ENCODE results near the gene GLCCI1. TPM values are rescaled to one million over a fixed set of nuclear protein-coding genes. Genes with fewer than 3 reads are reported as not detected.
A peak's percentile ranks its signal among the peaks of the same experiment; 100 is the strongest.
"Not testable (repeated sequence)": the region's sequence is repeated elsewhere in the genome, so short reads cannot be mapped to it uniquely, and the experiment has no call there.

The GLCCI1 gene
- total RNA-seq, 1 experiment from 2014 or later = 4.1 TPM

DNA sequence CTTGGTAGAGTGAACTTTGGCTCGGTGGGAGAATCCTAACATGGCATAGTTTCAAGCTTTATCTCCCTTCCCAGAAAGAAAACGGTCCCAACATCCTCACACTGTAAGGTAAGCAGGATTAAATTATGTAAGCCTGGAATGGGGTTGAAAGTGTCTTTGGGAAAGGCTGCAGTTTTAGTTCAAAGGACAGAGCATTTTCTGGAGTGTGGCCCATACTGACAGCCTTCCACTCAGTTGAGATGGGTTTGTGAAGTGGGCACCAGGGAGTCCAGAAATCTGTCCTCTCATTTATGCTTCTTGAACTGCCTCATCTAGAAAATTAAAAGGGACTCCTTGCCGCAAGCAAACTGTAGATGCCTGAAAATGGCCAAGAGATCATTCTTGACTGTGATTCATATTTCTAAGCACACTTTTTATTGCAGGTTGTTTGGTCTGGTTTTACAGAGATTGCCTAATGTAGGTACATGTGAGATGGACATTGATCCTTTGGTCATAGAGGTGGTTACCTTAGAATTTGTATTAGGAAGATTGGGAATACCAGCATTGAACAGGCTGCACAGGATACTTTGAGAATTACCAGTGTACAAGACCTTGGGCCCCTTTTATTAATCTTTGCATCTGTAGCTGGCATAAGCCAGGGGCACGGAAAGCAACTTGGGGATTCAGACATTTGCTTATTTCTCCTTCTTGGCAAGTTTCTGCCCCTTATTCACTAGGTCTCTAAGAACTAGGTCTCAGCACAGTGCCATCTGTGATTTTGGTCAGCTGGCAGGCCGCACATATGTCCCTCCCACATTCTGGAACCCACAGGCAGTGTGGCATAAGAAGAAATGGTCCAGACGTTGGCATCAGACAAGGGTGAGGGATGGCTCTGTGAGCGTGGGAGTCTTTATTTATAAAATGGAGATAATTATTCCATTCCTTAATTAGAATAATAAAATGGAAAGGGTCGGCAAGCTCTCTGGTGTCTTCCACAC is 125.9 kb downstream of the GLCCI1 start:
- no peak for DNase-seq (ENCODE audit: low read depth)

DNA sequence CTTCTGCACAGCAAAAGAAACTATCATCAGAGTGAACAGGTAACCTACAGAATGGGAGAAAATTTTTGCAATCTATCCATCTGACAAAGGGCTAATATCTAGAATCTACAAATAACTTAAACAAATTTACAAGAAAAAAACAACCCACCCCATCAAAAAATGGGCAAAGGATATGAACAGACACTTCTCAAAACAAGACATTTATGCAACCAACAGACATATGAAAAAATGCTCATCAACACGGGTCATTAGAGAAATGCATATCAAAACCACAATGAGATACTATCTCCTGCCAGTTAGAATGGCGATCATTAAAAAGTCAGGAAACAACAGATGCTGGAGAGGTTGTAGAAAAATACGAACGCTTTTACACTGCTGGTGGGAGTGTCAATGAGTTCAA is 132.7 kb downstream of the GLCCI1 start:
- not testable (repeated sequence) for DNase-seq (ENCODE audit: low read depth)

DNA sequence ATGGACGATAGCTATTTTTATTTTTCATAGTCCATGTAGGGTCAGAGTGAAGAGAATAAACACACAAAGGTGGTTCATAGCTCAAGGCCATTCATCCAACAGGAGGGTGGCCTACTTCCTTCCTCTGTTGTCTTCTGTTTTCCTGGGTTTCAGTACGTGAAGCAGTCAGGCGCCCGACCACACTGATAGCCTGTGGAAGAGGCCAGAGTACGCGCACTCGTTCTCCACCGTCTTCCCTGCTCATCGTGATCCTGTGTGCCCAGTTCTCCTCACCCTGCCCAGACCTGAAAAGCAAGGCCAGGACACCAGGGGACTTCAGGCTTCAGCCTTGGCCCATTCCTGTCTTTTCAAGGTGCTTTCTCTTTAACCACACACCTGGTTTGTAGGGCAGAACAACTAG is 134.7 kb downstream of the GLCCI1 start:
- no peak for DNase-seq (ENCODE audit: low read depth)

DNA sequence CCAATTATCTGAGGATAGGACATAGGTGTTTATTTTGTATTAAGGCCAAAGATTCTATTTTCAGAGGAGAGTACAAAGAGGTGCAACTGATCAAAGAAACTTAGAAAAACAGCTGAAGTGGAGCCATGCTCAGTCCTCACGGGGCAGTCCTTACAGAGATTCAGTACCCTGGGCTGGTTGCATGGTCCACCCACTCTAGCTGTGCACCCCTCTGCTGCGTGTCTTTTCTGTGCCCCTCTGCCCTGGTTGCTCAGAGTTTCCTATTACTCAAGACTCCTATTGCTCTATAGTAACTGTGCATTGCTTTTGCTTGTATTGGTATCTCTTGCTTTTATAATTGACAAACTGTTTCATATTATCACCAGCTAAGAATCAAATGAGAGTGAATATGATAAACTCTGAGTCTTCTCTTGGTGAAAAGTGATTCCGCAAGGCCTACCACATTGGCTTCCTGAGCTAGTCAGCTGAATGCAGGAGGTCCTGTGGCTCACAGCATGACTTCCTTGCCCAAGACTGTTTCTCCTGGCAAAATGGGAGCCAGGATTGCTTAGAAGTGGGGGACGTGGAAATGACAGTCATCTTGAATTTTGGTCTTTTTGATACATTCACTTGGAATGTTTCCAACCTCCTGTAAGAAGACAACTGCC is 137.0 kb downstream of the GLCCI1 start:
- no peak for DNase-seq (ENCODE audit: low read depth)

DNA sequence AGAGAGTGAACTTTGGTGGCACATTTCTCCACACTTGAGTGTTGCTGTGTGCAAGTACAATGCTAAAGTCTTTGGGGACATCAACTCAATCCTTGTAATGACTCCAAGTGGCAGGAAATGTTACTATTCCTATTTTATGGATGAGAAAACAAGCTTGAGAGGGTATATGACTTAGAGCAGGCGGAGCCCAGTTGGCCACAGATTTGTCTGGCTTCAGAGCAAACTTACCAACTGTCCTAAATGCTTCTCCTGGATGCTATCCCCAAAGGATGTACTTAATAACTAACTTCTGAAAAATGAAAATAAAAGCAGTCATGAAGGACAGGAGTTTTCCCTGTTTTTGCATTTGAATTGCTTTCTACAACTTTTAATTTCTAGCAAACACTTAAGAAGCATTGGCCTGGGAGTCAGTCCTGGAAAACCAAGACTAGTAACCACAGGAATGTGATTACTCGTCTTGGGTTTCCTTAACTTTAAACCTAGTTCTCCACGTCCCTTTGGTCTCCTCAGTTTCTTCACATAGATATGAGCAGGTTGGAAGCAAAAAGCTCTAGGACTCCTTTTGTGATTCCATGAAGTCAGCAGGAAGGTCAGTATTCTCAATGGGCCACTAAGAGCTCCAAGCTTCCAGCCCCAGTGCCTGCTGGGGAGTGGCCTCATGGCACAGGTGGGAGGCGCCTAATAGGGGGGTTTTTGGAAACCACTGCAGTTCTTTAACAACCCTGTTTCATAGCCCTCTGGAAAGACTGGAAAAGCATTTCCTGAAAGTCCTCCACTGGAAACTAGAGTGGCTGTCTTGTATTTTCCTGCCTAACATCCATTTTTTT is 140.8 kb downstream of the GLCCI1 start:
- peak; percentile 65 for DNase-seq (ENCODE audit: low read depth)

DNA sequence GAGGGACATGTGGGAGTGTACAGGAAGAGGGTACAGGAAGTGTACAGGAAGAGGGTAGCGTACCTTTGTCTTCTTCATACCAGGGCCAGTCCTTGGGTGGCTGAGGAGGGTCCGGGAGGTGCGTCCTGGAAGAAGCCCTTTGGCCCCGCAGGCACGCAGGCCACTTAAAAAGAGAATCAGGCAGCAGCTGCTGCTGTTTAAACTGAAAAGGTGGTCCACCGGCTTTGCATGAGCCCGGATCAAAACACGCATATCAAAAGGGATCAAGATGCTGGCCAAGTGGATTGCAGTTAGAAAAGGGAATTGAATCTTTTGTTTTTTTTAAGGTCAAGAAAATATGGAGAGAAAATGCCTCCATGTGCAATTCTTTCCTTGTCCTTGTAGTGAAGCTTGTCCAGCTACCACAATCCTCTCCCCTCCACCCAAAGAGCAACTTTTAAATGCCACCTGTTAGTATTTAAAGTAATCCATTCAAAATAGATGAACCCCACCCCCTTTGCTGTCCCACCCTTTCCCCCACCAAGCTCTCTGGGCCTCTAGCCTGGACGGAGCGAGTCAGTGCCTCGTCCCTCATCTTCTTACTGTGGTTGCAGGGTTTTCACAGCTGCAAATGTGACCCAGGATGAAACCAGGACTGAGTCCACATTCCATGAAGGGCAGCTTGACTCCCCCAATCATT is 142.8 kb downstream of the GLCCI1 start:
- no peak for DNase-seq (ENCODE audit: low read depth)

DNA sequence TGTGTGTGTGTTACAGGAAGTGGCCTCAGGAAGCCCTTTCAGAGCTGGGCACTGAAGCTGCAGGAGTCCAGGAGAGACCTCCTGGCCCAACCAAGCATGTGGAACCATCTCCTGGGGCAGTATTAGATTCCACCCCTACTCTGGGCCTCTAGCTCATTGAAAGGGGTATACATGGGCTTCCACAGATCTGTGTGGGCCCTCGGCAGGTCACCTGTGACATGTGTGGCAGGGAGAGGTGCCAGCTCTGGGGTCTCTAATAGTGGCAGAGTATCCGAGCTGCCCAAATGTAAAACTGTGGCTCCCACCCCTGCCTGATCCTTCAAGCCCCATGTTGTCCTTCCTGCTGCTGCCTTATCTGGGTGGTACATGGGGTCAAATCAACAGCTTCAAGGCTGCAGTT is 144.1 kb downstream of the GLCCI1 start:
- no peak for DNase-seq (ENCODE audit: low read depth)

DNA sequence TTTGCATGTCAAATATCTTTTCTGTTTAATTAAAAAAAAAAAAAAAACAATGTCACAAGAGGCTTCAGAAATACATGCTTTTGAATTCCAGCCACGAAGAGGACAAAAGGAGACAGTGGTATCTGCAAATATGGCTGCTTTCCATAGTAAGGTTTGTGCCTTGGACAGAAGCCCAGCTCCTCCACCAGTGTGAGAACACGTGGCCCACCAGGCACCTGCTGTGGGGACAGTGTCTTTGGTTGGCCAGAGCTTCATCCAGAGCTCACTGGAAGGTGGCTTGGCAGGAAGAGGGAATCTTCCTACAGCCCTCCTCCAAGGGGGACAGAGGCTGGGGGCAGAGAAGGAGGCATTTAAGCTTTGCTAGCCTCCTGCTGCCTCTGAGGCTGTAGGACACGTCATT is 144.6 kb downstream of the GLCCI1 start:
- DNase-seq (ENCODE audit: low read depth) = no peak

DNA sequence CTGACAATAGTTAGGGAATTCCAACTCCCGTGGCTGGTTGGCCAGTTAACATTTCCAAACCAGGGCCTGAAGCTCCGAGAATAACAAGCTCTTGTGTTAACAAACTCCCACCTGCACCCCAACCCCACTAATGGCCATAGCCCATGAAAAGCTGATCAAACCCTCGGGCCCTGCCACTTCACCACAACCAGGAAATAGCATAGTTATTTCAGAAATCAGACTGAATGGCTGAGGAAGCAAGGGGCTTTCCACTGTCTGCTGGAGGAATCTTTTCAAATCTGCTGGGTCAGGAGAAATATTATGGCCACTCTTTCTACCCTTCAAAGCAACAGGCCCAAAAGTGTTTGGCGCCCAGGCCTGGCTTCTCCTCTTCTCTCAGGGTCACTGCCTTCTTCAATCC is 145.6 kb downstream of the GLCCI1 start:
- DNase-seq (ENCODE audit: low read depth) = no peak

DNA sequence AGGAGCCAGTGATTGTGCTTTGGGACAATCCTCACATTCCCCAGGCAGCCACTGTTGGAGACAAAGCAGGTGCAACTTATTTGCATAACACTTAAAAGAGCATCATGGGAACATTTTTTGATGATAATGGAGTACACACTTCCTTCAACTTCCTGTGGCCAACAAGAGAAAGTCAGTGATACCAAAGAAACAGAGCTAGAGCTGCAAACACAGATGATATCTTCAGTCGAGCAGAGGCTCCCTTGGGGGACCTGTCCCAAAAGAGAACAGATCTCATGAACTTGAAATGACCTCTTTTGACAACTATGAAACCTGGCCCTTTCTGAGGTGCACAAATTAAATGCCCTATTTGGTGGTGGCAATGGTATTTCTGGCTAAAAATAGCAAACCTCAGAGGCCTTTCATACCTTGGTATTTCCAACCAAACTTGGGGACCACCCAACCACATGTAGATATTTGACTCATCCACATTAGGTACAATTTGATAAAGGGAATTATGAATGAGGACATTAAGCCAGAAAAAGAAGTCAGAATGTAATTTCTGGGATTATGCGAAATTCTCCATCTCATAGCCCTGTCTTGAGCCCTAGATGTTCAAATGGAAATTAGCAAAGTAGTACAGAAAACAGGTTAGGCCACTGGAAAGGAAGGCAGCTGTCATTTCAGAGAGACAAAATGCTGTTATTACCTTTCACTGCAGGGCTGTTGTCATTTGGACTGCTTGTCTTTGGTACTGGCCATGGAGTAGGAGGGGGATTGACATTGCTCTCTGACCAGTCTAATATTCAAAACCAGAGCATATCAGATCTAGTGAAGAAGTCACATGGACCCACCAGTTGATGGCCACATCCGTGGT is 147.2 kb downstream of the GLCCI1 start:
- DNase-seq (ENCODE audit: low read depth) = no peak

DNA sequence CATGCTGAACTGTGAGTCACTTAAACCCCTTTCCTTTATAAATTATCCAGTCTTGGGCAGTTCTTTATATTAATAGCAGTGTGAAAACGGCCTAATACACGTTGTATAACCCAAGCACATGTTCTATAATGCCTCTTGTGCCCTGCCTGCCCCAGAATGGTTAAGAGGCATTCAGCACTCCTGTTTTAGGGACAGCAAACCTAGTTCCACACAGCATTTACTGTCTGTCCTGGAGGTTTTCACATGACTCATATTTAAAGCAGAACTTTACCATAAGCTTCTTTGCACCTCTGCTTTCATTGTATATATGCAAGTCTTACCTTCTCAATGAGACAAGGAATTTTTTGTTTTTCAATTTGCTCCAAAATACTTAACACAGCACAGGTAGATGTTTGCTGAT is 148.6 kb downstream of the GLCCI1 start:
- DNase-seq (ENCODE audit: low read depth) = no peak

DNA sequence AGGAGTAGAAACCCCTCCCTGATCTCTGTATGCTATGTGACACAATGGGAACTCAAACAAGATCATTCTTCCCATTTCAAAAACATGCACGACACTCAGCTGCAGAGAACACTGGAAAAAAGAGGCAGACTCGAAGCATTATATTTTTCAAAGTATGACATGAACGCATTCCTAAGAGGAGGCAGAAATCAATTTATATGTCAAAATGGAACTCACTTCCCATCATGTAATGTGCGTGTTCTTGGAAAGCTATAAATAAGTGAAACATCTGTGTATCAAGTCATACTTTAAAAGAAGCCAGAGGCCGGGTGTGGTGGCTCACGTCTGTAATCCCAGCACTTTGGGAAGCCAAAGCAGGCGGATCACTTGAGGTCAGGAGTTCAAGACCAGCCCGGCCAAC is 150.7 kb downstream of the GLCCI1 start:
- no peak for DNase-seq (ENCODE audit: low read depth)

DNA sequence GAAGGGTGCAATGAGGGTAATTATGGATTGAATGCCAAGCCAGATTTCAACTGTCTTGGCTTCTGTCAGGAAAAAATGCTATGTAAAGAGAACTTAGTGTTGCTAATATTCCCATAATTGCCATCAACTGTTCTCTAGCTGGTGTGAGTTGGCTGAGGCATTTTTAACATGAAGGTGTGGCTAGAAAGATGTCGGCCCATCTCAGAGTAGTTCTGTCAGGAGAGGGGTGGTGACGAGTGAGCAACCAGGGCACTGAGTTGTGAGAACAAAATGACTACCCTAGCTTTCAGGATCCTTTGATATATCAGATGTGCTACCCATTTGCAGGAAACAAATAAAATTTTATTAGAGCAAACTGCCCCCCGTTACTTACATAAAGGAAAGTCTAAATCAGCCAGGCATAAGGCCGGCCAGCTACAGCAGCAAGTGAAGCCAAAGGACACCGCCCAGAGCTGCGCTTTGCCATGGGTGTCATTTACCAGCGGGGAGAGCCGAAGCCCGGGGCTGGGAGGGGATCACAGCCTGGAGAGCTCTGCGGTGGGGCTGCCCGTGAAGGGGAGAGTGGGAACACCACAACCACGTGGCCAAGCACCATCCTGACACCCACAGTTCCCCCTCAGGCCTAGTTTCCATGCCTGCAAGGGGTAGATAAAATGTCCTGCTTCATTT is 151.9 kb downstream of the GLCCI1 start:
- no peak for DNase-seq (ENCODE audit: low read depth)

DNA sequence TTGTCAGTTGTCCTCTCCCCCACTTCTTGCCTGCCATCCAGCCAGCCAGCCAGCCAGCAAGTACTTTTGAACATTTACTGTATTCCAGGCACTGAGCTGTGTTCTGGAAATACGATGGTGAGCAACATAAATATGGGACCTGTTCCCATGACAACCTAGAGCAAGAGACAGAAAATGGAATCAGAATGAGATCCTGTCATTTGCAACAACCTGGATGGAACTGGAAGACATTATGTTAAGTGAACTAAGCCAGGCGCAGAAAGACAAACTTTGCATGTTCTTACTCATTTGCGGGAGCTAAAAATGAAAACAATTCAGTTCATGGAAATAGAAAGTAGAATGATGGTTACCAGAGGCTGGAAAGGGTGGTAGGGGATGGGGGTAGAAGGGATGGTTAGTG is 152.6 kb downstream of the GLCCI1 start:
- DNase-seq (ENCODE audit: low read depth) = no peak

DNA sequence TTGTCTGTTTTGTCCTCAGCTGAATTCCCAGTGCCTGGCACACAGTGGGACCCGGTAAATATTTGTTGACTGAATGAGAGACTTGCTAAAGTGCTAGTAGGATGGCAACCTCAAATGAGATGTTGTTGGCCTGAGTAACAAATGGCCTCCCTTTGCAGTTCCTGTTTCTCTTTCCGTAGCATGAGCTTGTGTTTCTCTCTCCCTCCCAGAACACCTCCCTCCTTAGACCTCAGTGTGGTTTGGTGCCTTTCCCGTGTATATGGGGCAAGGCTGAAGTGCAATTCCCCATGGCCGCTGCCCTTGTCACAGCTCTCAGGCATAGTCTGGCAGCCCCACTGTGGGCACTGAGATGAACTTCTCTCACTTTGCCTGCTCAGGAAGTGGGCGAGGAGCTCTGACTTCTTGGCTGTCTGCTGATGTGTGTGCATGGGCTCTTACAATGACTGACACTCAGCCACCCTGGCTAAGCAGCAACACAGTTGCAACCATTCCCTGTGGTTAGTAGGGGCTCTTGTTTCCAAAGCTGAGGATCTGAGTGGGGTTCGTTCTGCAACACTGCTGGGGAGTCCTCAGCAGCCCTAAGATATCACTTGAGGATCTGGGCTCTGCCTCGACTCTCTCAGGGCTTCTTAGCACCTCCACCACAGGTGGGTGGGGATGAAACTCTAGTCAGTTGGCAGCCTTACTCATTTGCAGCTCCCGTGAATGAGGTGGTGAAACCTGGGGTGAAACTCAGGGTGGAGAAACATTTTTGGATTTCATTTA is 157.3 kb downstream of the GLCCI1 start:
- no peak for DNase-seq (ENCODE audit: low read depth)

DNA sequence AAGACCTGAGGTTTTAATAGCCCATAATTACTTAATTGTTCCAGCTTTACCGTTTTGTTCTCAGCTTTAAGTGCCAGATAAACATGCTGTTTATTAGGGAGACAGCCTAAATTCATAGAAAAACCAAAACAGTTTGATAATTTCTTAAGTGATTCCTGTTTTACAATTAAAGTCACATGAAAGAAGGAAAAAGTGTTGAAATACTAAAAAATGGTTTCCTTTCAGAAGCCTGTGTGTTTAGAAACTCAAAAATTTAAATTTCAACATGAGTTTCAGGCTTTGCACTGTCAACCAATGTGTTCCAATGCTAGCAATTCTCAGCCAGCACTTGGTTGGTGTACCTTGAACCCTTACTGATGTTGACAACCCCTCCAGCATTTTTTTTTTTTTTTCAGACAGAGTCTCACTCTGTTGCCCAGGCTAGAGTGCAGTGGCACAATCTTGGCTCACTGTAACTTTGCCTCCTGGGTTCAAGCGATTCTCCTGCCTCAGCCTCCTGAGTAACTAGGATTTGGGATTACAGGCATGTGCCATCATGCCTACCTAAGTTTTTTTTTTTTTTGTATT is 158.1 kb downstream of the GLCCI1 start:
- no peak for DNase-seq (ENCODE audit: low read depth)

DNA sequence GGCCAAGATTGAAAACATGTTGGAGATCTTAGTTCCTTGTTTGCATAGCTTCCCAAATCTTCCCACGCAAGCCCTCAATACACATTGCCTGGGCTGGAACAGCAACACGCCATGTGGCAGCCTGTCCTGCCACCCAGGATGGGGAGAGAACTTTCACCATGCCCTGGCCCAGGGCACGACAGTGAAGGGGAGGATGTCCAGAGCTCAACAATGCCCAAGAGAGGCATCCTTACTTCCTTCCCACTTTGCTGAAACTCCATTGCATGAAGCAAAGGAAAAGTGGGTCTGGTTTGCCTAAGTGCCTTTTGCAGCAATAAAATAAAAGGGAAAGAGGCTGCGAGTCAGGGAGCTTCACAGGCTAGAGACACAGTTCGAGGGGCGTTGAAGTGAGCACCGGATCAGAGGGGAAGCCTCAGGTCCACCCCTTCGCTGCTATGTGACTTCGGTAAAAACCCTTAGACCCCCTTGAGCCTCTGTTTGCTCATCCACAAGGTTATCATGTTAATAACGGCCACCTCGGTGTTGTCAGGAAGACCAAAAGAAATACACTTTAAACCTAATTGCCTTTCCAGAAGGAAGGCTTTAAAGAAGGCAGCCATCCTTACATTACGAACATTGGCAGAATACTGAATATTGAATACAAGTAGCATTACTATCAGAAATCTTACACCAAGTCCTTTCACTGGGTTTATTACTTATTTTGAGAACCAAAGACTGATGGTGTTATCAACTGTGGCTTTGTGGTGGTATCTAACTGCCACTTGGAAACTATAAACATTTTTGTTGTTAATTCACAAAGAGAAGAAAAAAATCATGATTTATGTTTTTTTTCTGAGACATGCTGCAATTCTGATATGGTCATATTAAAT is 160.1 kb downstream of the GLCCI1 start:
- DNase-seq (ENCODE audit: low read depth) = no peak

DNA sequence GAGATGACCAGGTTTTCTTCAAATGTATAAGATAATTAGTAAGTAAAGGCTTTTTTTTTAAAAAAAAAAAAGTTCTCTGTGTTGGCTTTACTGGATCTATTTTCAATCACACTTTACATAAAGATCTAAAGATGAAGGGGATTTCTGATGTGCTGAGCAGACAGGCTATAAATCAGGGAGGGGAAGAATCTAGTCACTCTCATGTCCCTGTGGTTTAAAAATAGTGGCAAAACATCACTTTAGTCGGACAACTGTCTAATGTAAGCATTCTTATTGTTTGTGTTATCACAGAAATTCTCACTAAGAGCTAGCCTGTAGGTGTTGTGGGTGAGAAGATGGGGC is 160.7 kb downstream of the GLCCI1 start:
- no peak for DNase-seq (ENCODE audit: low read depth)

All from M059J (cell line).